PC-9 (cell line): Measurements from ENCODE around the gene ANXA6. TPM values are rescaled to one million over a fixed set of nuclear protein-coding genes. Genes with fewer than 3 reads are reported as not detected.

Experiments
- BruUV-seq: library from RNA; stranded (reverse); fragments of 400-500 nt; replicated peaks from 2 replicates; lab custom pipeline; 2021; lab: Mats Ljungman, UMichigan
- CTCF ChIA-PET: fragments of 300-600 bp; sonication (Branson Sonifier 250); formaldehyde crosslinking; loops from one replicate; lab custom pipeline; 2022; ENCODE audit warnings: antibody characterized with exemption; lab: Charles Lee
- POLR2A ChIA-PET: fragments of 300-600 bp; sonication (Branson Sonifier 250); formaldehyde crosslinking; loops from one replicate; lab custom pipeline; 2022; ENCODE audit warnings: antibody characterized with exemption; ENCODE audit not compliant: unreplicated experiment; lab: Charles Lee
- DNase-seq, 2 experiments: peaks; one replicate each; pipeline versions ENCODE4 v3.0.0 to v3.0.0-alpha.2; 2015 to 2022; ENCODE audit warnings: mixed read lengths in 1 of 2
- H2AFZ ChIP-seq: fragments of 200-600 bp; sonication (generic); 2 replicates; pipeline ENCODE4 v1.8.1; 2017; ENCODE audit warnings: antibody characterized with exemption
- H3F3A ChIP-seq: fragments of 200-600 bp; sonication (generic); 2 replicates; pipeline ENCODE4 v1.8.1; 2017; ENCODE audit warnings: antibody characterized with exemption, mild to moderate bottlenecking, low read depth; ENCODE audit not compliant: insufficient read depth
- H3K27ac ChIP-seq: fragments of 200-600 bp; sonication (generic); 2 replicates; pipeline ENCODE4 v1.6.1; 2016; ENCODE audit warnings: mixed run types
- H3K27me3 ChIP-seq: fragments of 200-600 bp; sonication (generic); 2 replicates; pipeline ENCODE4 v1.6.1; 2016; ENCODE audit warnings: low read depth, mixed run types; ENCODE audit not compliant: insufficient read depth
- H3K36me3 ChIP-seq: fragments of 200-600 bp; sonication (generic); 2 replicates; pipeline ENCODE4 v1.6.1; 2016; ENCODE audit warnings: low read depth, mixed run types
- H3K4me1 ChIP-seq: fragments of 200-600 bp; sonication (generic); replicated peaks from 2 replicates; pipeline ENCODE4 v1.6.1; 2016; ENCODE audit warnings: mixed run types; ENCODE audit not compliant: insufficient read depth
- H3K4me2 ChIP-seq: fragments of 200-600 bp; sonication (generic); 2 replicates; pipeline ENCODE4 v1.6.1; 2017; ENCODE audit warnings: mixed run types
- H3K4me3 ChIP-seq: fragments of 200-600 bp; sonication (generic); 2 replicates; pipeline ENCODE4 v1.6.1; 2016; ENCODE audit warnings: mixed run types
- H3K79me2 ChIP-seq: fragments of 200-600 bp; sonication (generic); 2 replicates; pipeline ENCODE4 v1.6.1; 2017; ENCODE audit warnings: low read depth, mixed run types
- H3K9me2 ChIP-seq: fragments of 200-600 bp; sonication (generic); 2 replicates; pipeline ENCODE4 v1.8.1; 2017; ENCODE audit warnings: mild to moderate bottlenecking; ENCODE audit not compliant: insufficient read depth
- H3K9me3 ChIP-seq: fragments of 200-600 bp; sonication (generic); 2 replicates; pipeline ENCODE4 v1.8.1; 2016; ENCODE audit warnings: low read depth; ENCODE audit not compliant: insufficient read depth
- H4K20me1 ChIP-seq: fragments of 200-600 bp; sonication (generic); 2 replicates; pipeline ENCODE4 v1.8.1; 2017; ENCODE audit not compliant: insufficient read depth
- EZH2 ChIP-seq: fragments of 200-600 bp; sonication (generic); IDR thresholded peaks from 2 replicates; pipeline ENCODE4 v1.8.0; 2017; ENCODE audit warnings: antibody characterized with exemption, low read depth
- intact Hi-C: fragments of 100-400 bp; cut with micrococcal nuclease; formaldehyde crosslinking; loops from one replicate; pipeline ENCODE4 v1.10.0; 2022; ENCODE audit not compliant: unreplicated experiment
- total RNA-seq: library from RNA; stranded (reverse); gene quantifications from 2 replicates; pipeline ENCODE4 v1.2.3, GENCODE V29; 2021
- TF ChIP-seq, protein P1 (sequence below): fragments of 200-600 bp; sonication (generic); conservative IDR thresholded peaks from 2 replicates; pipeline ENCODE4 v1.6.1; 2017; ENCODE audit warnings: mixed run types, antibody characterized with exemption, mild to moderate bottlenecking, moderate library complexity

Gene ANXA6
- total RNA-seq, 1 experiment from 2014 or later, result 22.4 TPM

DNA sequence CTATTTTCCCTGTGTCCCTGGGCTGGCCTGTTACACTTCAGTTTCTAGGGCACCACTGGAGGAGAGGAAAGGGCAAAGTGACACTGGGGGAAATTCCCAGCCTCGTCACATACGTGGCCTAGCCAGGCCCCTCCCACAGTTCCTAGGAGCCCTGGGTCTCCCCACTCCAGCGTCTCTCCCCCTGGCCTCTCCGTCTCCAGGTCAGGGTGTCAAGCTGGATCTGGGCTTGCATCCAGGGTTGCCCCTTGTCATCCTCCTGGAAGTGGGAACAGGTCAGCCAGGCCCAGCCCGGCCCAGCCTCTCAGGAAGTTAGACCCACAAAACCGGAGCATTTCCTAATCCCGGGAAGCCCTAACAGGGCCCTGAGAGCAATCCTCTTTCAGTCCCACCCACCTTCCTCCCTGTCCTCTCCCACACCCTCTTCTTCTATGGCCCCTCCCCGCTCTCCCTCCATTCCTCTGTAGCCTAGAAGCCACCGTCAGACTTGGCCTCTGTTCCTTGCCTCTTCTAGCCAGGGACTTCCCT is 72.0 kb downstream of the ANXA6 start:
- H3K4me3 ChIP-seq, result no peak overlapping the region
- POLR2A ChIA-PET, result no interaction called here
- CTCF ChIA-PET, result no interaction called here
- H3K27me3 ChIP-seq, result no peaks in the 10 kb centered on the region
- H3K9me3 ChIP-seq, result no peaks in the 10 kb centered on the region
- H4K20me1 ChIP-seq, result no peaks in the 10 kb centered on the region
- H3K4me1 ChIP-seq, result peaks cover 39% of the 10 kb centered on the region
- no peak for DNase-seq
- H3K4me2 ChIP-seq, result peak overlapping the region; percentile 17; the same call in 1 of the 2 replicates
- H3K36me3 ChIP-seq, result no peaks in the 10 kb centered on the region
- peaks cover 19% of the 10 kb centered on the region for H3K79me2 ChIP-seq
- H3K9me2 ChIP-seq, result no peaks in the 10 kb centered on the region
- peaks cover 15% of the 10 kb centered on the region for H3F3A ChIP-seq
- no peak overlapping the region for H2AFZ ChIP-seq
- TF ChIP-seq EZH2, result no peak
- TF ChIP-seq, protein P1, sequence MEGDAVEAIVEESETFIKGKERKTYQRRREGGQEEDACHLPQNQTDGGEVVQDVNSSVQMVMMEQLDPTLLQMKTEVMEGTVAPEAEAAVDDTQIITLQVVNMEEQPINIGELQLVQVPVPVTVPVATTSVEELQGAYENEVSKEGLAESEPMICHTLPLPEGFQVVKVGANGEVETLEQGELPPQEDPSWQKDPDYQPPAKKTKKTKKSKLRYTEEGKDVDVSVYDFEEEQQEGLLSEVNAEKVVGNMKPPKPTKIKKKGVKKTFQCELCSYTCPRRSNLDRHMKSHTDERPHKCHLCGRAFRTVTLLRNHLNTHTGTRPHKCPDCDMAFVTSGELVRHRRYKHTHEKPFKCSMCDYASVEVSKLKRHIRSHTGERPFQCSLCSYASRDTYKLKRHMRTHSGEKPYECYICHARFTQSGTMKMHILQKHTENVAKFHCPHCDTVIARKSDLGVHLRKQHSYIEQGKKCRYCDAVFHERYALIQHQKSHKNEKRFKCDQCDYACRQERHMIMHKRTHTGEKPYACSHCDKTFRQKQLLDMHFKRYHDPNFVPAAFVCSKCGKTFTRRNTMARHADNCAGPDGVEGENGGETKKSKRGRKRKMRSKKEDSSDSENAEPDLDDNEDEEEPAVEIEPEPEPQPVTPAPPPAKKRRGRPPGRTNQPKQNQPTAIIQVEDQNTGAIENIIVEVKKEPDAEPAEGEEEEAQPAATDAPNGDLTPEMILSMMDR, result no peak
- H3K27ac ChIP-seq, result 0 out of 2 replicates have a peak overlapping the region, but pooled peaks have one; percentile 23
- intact Hi-C loops, result loop anchor here (10.0 kb wide), 1 partner anchor 451 kb away; no protein-coding TSS in a partner anchor
- no TSS peak for BruUV-seq

DNA sequence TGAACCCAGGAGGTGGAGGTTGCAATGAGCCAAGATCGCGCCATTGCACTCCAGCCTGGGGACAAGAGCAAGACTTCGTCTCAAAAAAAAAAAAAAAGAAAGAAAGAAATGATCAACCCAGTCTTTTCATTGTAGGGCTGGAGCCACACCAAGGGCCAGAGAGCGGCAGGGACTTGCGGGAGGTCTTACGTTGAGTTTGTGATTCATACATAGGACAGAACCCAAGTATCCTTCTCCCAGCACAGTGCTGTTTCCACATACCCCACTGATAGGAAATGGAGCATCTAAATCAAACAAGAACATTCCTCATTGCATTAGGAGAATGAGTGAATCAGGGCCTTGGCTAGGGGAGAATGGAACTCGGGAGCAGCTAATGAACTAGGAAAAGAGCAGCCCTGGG is 73.2 kb downstream of the ANXA6 start:
- Histone ChIP-seq H3F3A (peaks cover 25% of the 10 kb centered on the region), H3K79me2 (peaks cover 31% of the 10 kb centered on the region), H3K27ac (no peak overlapping the region), H3K4me1 (peaks cover 47% of the 10 kb centered on the region), H3K4me3 (no peak overlapping the region), H3K36me3 (no peaks in the 10 kb centered on the region), H3K9me3 (no peaks in the 10 kb centered on the region), H3K27me3 (no peaks in the 10 kb centered on the region), H4K20me1 (no peaks in the 10 kb centered on the region), H2AFZ (no peak overlapping the region), H3K4me2 (no peak overlapping the region), H3K9me2 (no peaks in the 10 kb centered on the region)
- DNase-seq, result no peak
- intact Hi-C loops, result loop anchor here (10.0 kb wide), 1 partner anchor 450 kb away; no protein-coding TSS in a partner anchor
- ChIA-PET POLR2A (no interaction called here), CTCF (interaction anchor here (0.6 to 0.7 kb wide), 2 partner anchors 17 to 82 kb away, joined by 5 to 6 read pairs; no protein-coding TSS in a partner anchor)
- TF ChIP-seq, protein P1, result no peak
- no TSS peak for BruUV-seq

DNA sequence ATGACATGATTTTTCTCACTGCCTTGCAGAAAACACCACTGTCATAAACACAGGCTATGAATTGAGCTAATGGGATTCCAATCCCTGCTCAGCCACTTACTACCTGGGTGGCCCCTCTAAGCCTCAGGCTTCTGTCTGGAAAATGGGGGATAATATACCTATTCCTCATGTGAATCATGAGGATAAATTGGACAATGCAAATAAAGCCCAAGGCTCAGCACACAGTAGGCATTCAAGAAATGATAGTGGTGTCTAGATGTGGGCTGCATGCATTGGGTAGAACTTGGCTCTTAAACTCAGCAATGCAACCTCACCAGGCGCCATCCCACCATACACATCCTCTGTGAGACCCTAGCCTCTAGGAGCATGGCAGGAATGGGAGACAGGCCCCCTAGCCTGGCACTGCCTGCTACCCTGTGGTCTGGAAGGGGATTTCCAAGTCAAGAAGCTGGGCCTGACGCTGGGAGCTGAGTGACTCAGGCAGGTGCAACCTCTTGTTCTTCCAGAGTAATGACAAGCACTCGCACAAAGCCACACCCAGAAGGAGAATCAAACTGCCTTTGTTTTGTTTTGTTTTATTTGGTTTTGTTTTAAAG is 74.4 kb downstream of the ANXA6 start:
- Histone ChIP-seq H3K27ac (peak overlapping the region; percentile 81), H3K4me3 (no peak overlapping the region; the same call in 1 of the 2 replicates), H3K36me3 (peaks cover 3% of the 10 kb centered on the region; the same call in 1 of the 2 replicates), H3K4me1 (peaks cover 59% of the 10 kb centered on the region), H3F3A (peaks cover 27% of the 10 kb centered on the region), H3K27me3 (no peaks in the 10 kb centered on the region), H2AFZ (no peak overlapping the region), H3K9me2 (no peaks in the 10 kb centered on the region), H3K9me3 (no peaks in the 10 kb centered on the region), H3K79me2 (peaks cover 43% of the 10 kb centered on the region), H3K4me2 (peak overlapping the region; percentile 98), H4K20me1 (no peaks in the 10 kb centered on the region)
- intact Hi-C loops, result loop anchor here (1.0 to 10.0 kb wide), 3 partner anchors 9 to 448 kb away; no protein-coding TSS in a partner anchor
- DNase-seq, result peak; percentile 74 to 88
- ChIA-PET POLR2A (interaction anchor here (0.6 to 1.0 kb wide), 3 partner anchors 10 to 81 kb away, joined by 3 to 4 read pairs (median 3); no protein-coding TSS in a partner anchor), CTCF (interaction anchor here (0.7 to 1.8 kb wide), 3 partner anchors 30 to 42 kb away, joined by 3 to 17 read pairs (median 6); no protein-coding TSS in a partner anchor)
- no TSS peak for BruUV-seq
- TF ChIP-seq, protein P1, result no peak
- TF ChIP-seq EZH2, result no peak
